ENCODE results near the gene EMILIN1.
"Not testable (repeated sequence)": the region's sequence is repeated elsewhere in the genome, so short reads cannot be mapped to it uniquely, and the experiment has no call there.

EMILIN1 gene

GRCh38 chr2:27073782-27074181, 4.6 kb upstream of the EMILIN1 start:
- Mint-ChIP-seq H3K9me3 (no peaks in the 10 kb centered on the region), H3K27me3 (ENCODE audit: low read depth) (no peaks in the 10 kb centered on the region), H3K36me3 (ENCODE audit: low read depth) (peaks cover 20% of the 10 kb centered on the region), H3K4me3 (peak overlapping the region; percentile 9 to 70 (median 26)), H3K4me1 (peaks cover 82% of the 10 kb centered on the region), H3K27ac (peak overlapping the region; percentile 97 to 99 (median 98))
- TF ChIP-seq CTCF (IDR thresholded peaks at IDR 0.05; ENCODE audit: unreplicated experiment in 3 of 3) = no peak

- Mint-ChIP-seq H3K27me3 (ENCODE audit: low read depth) (no peaks in the 10 kb centered on the region), H3K4me1 (peaks cover 74% of the 10 kb centered on the region), H3K4me3 (peak overlapping the region; percentile 17 to 57 (median 37)), H3K27ac (peak overlapping the region; percentile 97 to 99 (median 98)), H3K9me3 (no peaks in the 10 kb centered on the region), H3K36me3 (ENCODE audit: low read depth) (peaks cover 8% of the 10 kb centered on the region)
- TF ChIP-seq CTCF (IDR thresholded peaks at IDR 0.05; ENCODE audit: unreplicated experiment in 3 of 3) = no peak
Measured at GRCh38 chr2:27074738-27075565, 3.5 kb upstream of the EMILIN1 start.

GRCh38 chr2:27075566-27075871, 2.9 kb upstream of the EMILIN1 start:
- Mint-ChIP-seq H3K27ac (peak overlapping the region; percentile 97 to 99 (median 98)), H3K4me1 (peaks cover 74% of the 10 kb centered on the region), H3K4me3 (peak overlapping the region; percentile 17 to 57 (median 37))
- not testable (repeated sequence) for H3K27me3 Mint-ChIP-seq (ENCODE audit: low read depth); H3K36me3 Mint-ChIP-seq (ENCODE audit: low read depth); H3K9me3 Mint-ChIP-seq

- peaks cover 5% of the 10 kb centered on the region for H3K36me3 Mint-ChIP-seq (ENCODE audit: low read depth)
- H3K4me1 Mint-ChIP-seq = peaks cover 75% of the 10 kb centered on the region
- peaks cover 3% of the 10 kb centered on the region for H3K27me3 Mint-ChIP-seq (ENCODE audit: low read depth)
- no peaks in the 10 kb centered on the region for H3K9me3 Mint-ChIP-seq
- peak overlapping the region; percentile 91 to 99 (median 98) for H3K27ac Mint-ChIP-seq
- TF ChIP-seq CTCF (IDR thresholded peaks at IDR 0.05; ENCODE audit: unreplicated experiment in 3 of 3) = no peak
- H3K4me3 Mint-ChIP-seq = peak overlapping the region; percentile 3 to 51 (median 47)
Measured at GRCh38 chr2:27076323-27076722, 2.1 kb upstream of the EMILIN1 start.

GRCh38 chr2:27077231-27077630, 1.2 kb upstream of the EMILIN1 start:
- H3K27ac Mint-ChIP-seq = peak overlapping the region; percentile 91 to 99 (median 98)
- TF ChIP-seq CTCF (IDR thresholded peaks at IDR 0.05; ENCODE audit: unreplicated experiment in 3 of 3) = no peak
- H3K9me3 Mint-ChIP-seq = no peaks in the 10 kb centered on the region
- peak overlapping the region; percentile 42 to 72 (median 65) for H3K4me3 Mint-ChIP-seq
- H3K4me1 Mint-ChIP-seq = peaks cover 76% of the 10 kb centered on the region
- H3K36me3 Mint-ChIP-seq (ENCODE audit: low read depth) = peaks cover 7% of the 10 kb centered on the region
- peaks cover 3% of the 10 kb centered on the region for H3K27me3 Mint-ChIP-seq (ENCODE audit: low read depth)

- Mint-ChIP-seq H3K4me3 (peak overlapping the region; percentile 85 to 95 (median 93)), H3K36me3 (ENCODE audit: low read depth) (peaks cover 7% of the 10 kb centered on the region), H3K27ac (peak overlapping the region; percentile 82 to 93 (median 92)), H3K4me1 (peaks cover 72% of the 10 kb centered on the region), H3K9me3 (no peaks in the 10 kb centered on the region), H3K27me3 (ENCODE audit: low read depth) (peaks cover 3% of the 10 kb centered on the region)
- no peak for TF ChIP-seq CTCF (IDR thresholded peaks at IDR 0.05; ENCODE audit: unreplicated experiment in 3 of 3)
Measured at GRCh38 chr2:27079233-27080139, 1.1 kb downstream of the EMILIN1 start.
